Measurements from ENCODE around the gene CLEC10A.

- TF ChIP-seq EZH2 (IDR thresholded peaks at IDR 0.05; ENCODE audit: borderline replicate concordance, low read depth, low read length, severe bottlenecking) (no peak), POLR2A (IDR thresholded peaks at IDR 0.05; ENCODE audit: low read depth, low read length) (no peak)
- TF ChIP-seq, protein P1, sequence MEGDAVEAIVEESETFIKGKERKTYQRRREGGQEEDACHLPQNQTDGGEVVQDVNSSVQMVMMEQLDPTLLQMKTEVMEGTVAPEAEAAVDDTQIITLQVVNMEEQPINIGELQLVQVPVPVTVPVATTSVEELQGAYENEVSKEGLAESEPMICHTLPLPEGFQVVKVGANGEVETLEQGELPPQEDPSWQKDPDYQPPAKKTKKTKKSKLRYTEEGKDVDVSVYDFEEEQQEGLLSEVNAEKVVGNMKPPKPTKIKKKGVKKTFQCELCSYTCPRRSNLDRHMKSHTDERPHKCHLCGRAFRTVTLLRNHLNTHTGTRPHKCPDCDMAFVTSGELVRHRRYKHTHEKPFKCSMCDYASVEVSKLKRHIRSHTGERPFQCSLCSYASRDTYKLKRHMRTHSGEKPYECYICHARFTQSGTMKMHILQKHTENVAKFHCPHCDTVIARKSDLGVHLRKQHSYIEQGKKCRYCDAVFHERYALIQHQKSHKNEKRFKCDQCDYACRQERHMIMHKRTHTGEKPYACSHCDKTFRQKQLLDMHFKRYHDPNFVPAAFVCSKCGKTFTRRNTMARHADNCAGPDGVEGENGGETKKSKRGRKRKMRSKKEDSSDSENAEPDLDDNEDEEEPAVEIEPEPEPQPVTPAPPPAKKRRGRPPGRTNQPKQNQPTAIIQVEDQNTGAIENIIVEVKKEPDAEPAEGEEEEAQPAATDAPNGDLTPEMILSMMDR (IDR thresholded peaks at IDR 0.05; ENCODE audit: extremely low read depth in 1 of 2, insufficient read depth in 1 of 2, low read depth in 1 of 2, low read length in 2 of 2), result no peak
Observed at GRCh38 chr17:7128160-7128559, 48.1 kb upstream of the CLEC10A start.

Measured in endothelial cell of umbilical vein (primary cell).